ENCODE measurements around the gene ABI3.

GRCh38 chr17:49269356-49269755, 58.8 kb downstream of the ABI3 start:
- TF ChIP-seq, protein P1, sequence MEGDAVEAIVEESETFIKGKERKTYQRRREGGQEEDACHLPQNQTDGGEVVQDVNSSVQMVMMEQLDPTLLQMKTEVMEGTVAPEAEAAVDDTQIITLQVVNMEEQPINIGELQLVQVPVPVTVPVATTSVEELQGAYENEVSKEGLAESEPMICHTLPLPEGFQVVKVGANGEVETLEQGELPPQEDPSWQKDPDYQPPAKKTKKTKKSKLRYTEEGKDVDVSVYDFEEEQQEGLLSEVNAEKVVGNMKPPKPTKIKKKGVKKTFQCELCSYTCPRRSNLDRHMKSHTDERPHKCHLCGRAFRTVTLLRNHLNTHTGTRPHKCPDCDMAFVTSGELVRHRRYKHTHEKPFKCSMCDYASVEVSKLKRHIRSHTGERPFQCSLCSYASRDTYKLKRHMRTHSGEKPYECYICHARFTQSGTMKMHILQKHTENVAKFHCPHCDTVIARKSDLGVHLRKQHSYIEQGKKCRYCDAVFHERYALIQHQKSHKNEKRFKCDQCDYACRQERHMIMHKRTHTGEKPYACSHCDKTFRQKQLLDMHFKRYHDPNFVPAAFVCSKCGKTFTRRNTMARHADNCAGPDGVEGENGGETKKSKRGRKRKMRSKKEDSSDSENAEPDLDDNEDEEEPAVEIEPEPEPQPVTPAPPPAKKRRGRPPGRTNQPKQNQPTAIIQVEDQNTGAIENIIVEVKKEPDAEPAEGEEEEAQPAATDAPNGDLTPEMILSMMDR (IDR thresholded peaks at IDR 0.05; ENCODE audit: insufficient read depth, low read length): no peak
- TF ChIP-seq POLR2AphosphoS5 (IDR thresholded peaks at IDR 0.05; ENCODE audit: low read depth): no peak
- no peak for TF ChIP-seq REST (IDR thresholded peaks at IDR 0.05; ENCODE audit: insufficient replicate concordance, low read depth)
- TF ChIP-seq GABPA (IDR thresholded peaks at IDR 0.05; ENCODE audit: low read depth): no peak
- no peak for TF ChIP-seq SPI1 (IDR thresholded peaks at IDR 0.05; ENCODE audit: borderline replicate concordance, low read depth)
